Subcutaneous preadipocyte (primary cell): Measurements from ENCODE around the gene ADCK1. TPM values are rescaled to one million over a fixed set of nuclear protein-coding genes. Genes with fewer than 3 reads are reported as not detected.

Experiments
- small RNA-seq: library from RNA; depleted of rRNA; stranded (forward); fragments of <200 nt; gene quantifications from one replicate; pipeline ENCODE3, GENCODE V24; 2012
- total RNA-seq: library from RNA; depleted of rRNA; stranded (reverse); fragments of >200 nt; gene quantifications from 2 replicates; pipeline ENCODE4 v1.2.3, GENCODE V29; 2012

Gene ADCK1, protein sequence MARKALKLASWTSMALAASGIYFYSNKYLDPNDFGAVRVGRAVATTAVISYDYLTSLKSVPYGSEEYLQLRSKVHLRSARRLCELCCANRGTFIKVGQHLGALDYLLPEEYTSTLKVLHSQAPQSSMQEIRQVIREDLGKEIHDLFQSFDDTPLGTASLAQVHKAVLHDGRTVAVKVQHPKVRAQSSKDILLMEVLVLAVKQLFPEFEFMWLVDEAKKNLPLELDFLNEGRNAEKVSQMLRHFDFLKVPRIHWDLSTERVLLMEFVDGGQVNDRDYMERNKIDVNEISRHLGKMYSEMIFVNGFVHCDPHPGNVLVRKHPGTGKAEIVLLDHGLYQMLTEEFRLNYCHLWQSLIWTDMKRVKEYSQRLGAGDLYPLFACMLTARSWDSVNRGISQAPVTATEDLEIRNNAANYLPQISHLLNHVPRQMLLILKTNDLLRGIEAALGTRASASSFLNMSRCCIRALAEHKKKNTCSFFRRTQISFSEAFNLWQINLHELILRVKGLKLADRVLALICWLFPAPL
- 3.5 and 7.0 TPM in 2 replicates for total RNA-seq

DNA sequence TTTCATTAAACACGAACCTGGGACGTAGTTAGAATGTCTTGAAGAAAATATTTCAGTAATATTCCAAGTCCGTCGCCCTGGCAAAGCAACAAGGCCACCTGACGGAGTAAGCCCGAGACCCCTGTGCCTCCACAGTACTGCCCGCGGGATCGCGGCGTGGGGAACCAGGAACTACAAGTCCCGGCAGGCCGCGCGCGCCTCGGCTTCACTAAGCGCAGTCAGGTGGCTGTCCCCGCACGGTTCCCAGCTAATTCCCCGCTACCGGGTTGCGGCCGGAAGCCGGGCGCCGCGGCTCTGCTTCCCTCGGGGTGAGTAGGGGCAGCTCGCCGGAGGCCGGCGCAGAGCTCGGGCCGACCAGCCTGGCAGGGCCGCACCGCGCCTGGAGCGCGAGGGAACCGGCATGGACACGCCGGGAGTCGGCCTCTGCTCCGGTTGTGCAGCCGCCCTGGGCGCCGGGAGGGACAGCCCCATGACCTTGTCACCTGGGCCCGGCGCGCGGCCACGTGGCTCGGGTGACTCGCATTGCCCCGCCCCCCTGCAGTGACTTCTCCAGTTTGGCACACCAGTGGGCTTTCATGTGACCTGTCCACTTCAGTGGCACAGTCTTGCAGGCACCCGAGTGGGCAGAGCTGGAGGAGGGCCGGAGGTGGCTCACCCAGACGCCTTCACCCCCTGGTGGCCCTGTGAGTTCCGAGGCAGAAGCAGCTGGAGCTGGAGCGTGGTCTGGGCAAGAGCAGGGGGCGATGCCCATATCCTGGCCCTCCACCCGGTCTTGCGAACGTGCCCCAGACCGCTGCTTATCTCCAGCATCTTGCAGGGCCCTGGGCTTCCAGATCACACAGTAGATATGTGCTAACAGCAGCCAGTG is at the start of gene ADCK1:
ADCK1 (plus strand) TSS at position 247 of the 868 bp plus-strand sequence. CDS start 18,870 bp downstream, outside the sequence.

DNA sequence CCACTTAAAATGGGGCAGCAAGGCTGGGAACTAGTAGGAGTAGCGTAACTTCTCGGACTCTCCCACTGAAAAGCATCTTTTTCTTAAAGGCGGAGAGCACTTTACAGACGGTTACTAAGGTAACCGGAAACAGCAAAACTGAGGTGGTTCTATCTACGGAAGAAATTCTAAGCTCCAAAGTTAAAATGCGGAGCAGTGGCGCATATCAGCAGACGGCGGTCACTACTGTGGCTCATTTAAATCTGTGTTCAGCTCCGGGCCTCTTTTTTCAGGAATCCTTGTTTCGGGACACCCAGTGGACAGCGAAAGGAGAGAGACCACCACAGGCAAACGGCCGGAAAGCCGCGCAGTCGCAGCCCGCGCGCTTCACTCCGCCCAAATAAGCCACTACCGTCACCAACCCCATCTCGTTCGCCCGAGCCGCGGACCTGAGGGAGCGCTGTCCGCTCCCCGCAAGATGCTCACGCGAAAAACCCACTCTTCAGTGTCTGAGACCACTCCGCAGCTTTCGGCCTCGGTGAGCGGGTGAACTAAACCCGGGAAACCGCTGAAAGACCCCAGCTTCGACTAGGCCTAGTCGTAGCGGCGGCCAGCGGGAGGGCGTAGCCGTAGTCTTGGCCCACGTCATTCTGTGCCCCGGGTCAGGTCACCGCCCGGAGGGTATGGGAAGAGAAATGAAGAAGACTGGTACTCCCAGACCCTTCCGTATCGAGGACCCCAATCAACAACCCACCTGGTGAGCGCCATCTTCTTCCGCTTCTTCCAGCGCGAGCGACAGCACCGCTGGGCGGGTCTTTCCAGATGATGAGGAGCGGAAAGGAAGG is 39.3 kb upstream of the ADCK1 start, which contains the start of gene SNW1:
SNW1 (minus strand) TSS at position 776 of the 824 bp plus-strand sequence; CDS start at position 747, 29 bp downstream.

Small RNA genes within 50 kb of the gene (small RNA-seq; reads per million reads assigned to genes)
- gene RF00019 = not detected

Other genes with a start within 250 kb of the ADCK1 start
- 22.8 and 30.5 TPM in 2 replicates for gene SPTLC2, start 183.5 kb upstream of the ADCK1 start, total RNA-seq
- gene ALKBH1, start 92.1 kb upstream of the ADCK1 start, total RNA-seq = 10.7 and 10.9 TPM in 2 replicates
- 110 and 132 TPM in 2 replicates for gene SLIRP, start 92.0 kb upstream of the ADCK1 start, total RNA-seq
- 58.6 and 62.8 TPM in 2 replicates for gene SNW1, start 39.0 kb upstream of the ADCK1 start, total RNA-seq